Neuronal stem cell (in vitro differentiated cells): Measurements from ENCODE around the gene GIT1.

Source experiments
- DNase-seq: peaks from one replicate; pipeline ENCODE4 v3.0.0-alpha.2; 2013; ENCODE audit warnings: low spot score
- H2AFZ ChIP-seq: one replicate; pipeline ENCODE4 v1.6.1; 2013; ENCODE audit warnings: mild to moderate bottlenecking, low read length, inconsistent platforms
- H2AK5ac ChIP-seq: 2 replicates; pipeline ENCODE4 v1.6.1; 2013; ENCODE audit warnings: low read depth, mild to moderate bottlenecking, inconsistent platforms, low read length, moderate library complexity, mixed read lengths
- H2BK120ac ChIP-seq: 2 replicates; pipeline ENCODE4 v1.6.1; 2013; ENCODE audit warnings: low read depth, mild to moderate bottlenecking, inconsistent platforms, low read length, moderate library complexity, mixed read lengths
- H2BK12ac ChIP-seq: one replicate; pipeline ENCODE4 v1.6.1; 2013; ENCODE audit warnings: low read length, inconsistent platforms
- H2BK15ac ChIP-seq: 2 replicates; pipeline ENCODE4 v1.6.1; 2013; ENCODE audit warnings: mild to moderate bottlenecking, low read length, inconsistent platforms, mixed read lengths
- H2BK5ac ChIP-seq: one replicate; pipeline ENCODE4 v1.6.1; 2013; ENCODE audit warnings: inconsistent platforms, mild to moderate bottlenecking, low read length, moderate library complexity
- H3K14ac ChIP-seq: one replicate; pipeline ENCODE4 v1.6.1; 2013; ENCODE audit warnings: low read length, inconsistent platforms
- H3K18ac ChIP-seq: 2 replicates; pipeline ENCODE4 v1.6.1; 2013; ENCODE audit warnings: low read length, inconsistent platforms
- H3K23ac ChIP-seq: 2 replicates; pipeline ENCODE4 v1.6.1; 2013; ENCODE audit warnings: low read depth, mild to moderate bottlenecking, mixed read lengths, low read length, inconsistent platforms; ENCODE audit not compliant: poor library complexity
- H3K27ac ChIP-seq: replicated peaks from 3 replicates; pipeline ENCODE4 v1.5.1; 2013; ENCODE audit warnings: low read length, inconsistent platforms
- H3K27me3 ChIP-seq, 3 experiments: 2 replicates each; pipeline ENCODE4 v1.6.1; 2013; ENCODE audit warnings: low read length in 3 of 3, mild to moderate bottlenecking in 2 of 3, inconsistent platforms in 1 of 3, low read depth in 1 of 3, mixed read lengths in 1 of 3, moderate library complexity in 1 of 3; ENCODE audit not compliant: control insufficient read depth in 3 of 3, insufficient read depth in 3 of 3
- H3K36me3 ChIP-seq, 2 donors: replicated peaks in 1 of 2; 2 replicates each; pipeline ENCODE4 v1.6.1; 2013; ENCODE audit warnings: low read length in 2 of 2; ENCODE audit not compliant: control insufficient read depth in 2 of 2, insufficient read depth in 2 of 2
- H3K4ac ChIP-seq: 2 replicates; pipeline ENCODE4 v1.6.1; 2013; ENCODE audit warnings: inconsistent platforms, mild to moderate bottlenecking, low read length, moderate library complexity
- H3K4me1 ChIP-seq, 2 donors: 1 replicate in 1 of 2; 2 replicates in 1 of 2; pipeline ENCODE4 v1.6.1; 2013; ENCODE audit warnings: low read length in 2 of 2, low read depth in 1 of 2; ENCODE audit not compliant: control insufficient read depth in 2 of 2, insufficient read depth in 1 of 2
- H3K4me2 ChIP-seq: one replicate; pipeline ENCODE4 v1.6.1; 2013; ENCODE audit warnings: mild to moderate bottlenecking, low read length, inconsistent platforms; ENCODE audit not compliant: insufficient read depth, poor library complexity, severe bottlenecking
- H3K4me3 ChIP-seq, 2 donors: 2 replicates each; pipeline ENCODE4 v1.5.1; 2013; ENCODE audit warnings: low read length in 2 of 2, mild to moderate bottlenecking in 2 of 2, inconsistent platforms in 1 of 2, moderate library complexity in 1 of 2
- H3K79me1 ChIP-seq: one replicate; pipeline ENCODE4 v1.6.1; 2013; ENCODE audit warnings: low read depth, mild to moderate bottlenecking, inconsistent platforms, low read length, moderate library complexity
- H3K9ac ChIP-seq: one replicate; pipeline ENCODE4 v1.6.1; 2013; ENCODE audit warnings: mild to moderate bottlenecking, low read depth, low read length, inconsistent platforms; ENCODE audit not compliant: poor library complexity
- H3K9me3 ChIP-seq, 2 donors: replicated peaks in 1 of 2; 2 replicates each; pipeline versions ENCODE3 to v1.6.1; 2013; ENCODE audit warnings: low read length in 2 of 2, mild to moderate bottlenecking in 2 of 2, inconsistent platforms in 1 of 2, low read depth in 1 of 2, mixed read lengths in 1 of 2, moderate library complexity in 1 of 2; ENCODE audit not compliant: control insufficient read depth in 2 of 2, insufficient read depth in 1 of 2
- H4K8ac ChIP-seq: one replicate; pipeline ENCODE4 v1.6.1; 2013; ENCODE audit warnings: low read depth, mild to moderate bottlenecking, inconsistent platforms, low read length, moderate library complexity
- H4K91ac ChIP-seq: one replicate; pipeline ENCODE4 v1.6.1; 2013; ENCODE audit warnings: low read length, low read depth, mild to moderate bottlenecking, inconsistent platforms; ENCODE audit not compliant: poor library complexity
- WGBS, 2 donors: extraction: QIAGEN DNeasy Blood & Tissue Kit; methylation state at CpG; one replicate each; pipeline ENCODE4 v1.1.7; 2013; ENCODE audit warnings: missing lambda C conversion rate in 2 of 2, mixed read lengths in 1 of 2; ENCODE audit not compliant: insufficient read length in 2 of 2, insufficient replicate concordance in 1 of 2; ENCODE audit errors: extremely low coverage in 2 of 2; 5-methylcytosine and 5-hydroxymethylcytosine counted together

GIT1 gene

GRCh38 chr17:29617481-29618271 lies 28.2 kb upstream of the GIT1 start:
- H3K23ac ChIP-seq = no peak overlapping the region
- no CpG with 5 or more reads among the region's 68 CpGs for WGBS, 2 donors
- no peaks in the 10 kb centered on the region for H3K79me1 ChIP-seq
- H3K14ac ChIP-seq = peak overlapping the region; percentile 26
- no peak overlapping the region for H3K4ac ChIP-seq
- H3K9ac ChIP-seq = peak overlapping the region; percentile 73
- peak overlapping the region; percentile 82 for H2BK15ac ChIP-seq
- H3K4me1 ChIP-seq = peaks cover 4 to 34% of the 10 kb centered on the region in 2 donors
- DNase-seq = no peak
- H2BK120ac ChIP-seq = no peak overlapping the region
- no peak overlapping the region for H3K27ac ChIP-seq
- H2BK5ac ChIP-seq = peak overlapping the region; percentile 47
- no peak overlapping the region for H4K91ac ChIP-seq
- H2AFZ ChIP-seq = peak overlapping the region; percentile 56
- peaks cover 4 to 8% of the 10 kb centered on the region in 2 donors for H3K36me3 ChIP-seq
- peak overlapping the region; percentile 44 for H2AK5ac ChIP-seq
- peak overlapping the region; percentile 89 for H3K18ac ChIP-seq
- peak overlapping the region; percentile 69 for H2BK12ac ChIP-seq
- H3K4me3 ChIP-seq = peak overlapping the region in 1 of 2 donors; percentile 22
- H3K4me2 ChIP-seq = peak overlapping the region; percentile 78
- peaks cover 13 to 49% (median 16%) of the 10 kb centered on the region in 3 experiments for H3K27me3 ChIP-seq
- peak overlapping the region; percentile 73 for H4K8ac ChIP-seq
- H3K9me3 ChIP-seq = peaks cover 2 to 12% of the 10 kb centered on the region in 2 donors

DNA sequence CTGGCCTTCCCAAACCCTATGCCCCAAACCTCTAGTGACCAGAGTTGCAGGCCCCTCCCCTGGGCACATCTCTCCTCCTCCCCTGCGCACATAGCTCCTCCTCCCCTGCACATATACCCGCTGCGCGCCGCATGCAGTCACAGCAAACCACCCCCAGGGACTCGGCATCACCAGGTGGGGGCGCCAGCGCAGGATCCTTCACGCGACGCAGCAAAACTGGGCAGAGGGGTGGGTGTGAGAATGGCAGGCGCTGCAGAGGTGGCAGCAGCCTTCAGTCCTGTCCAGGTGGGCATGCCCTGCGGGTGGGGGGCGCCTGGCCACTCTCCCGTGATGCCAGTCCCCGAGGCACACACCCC lies 27.7 kb upstream of the GIT1 start:
- peak overlapping the region; percentile 78 for H3K4me2 ChIP-seq
- no peak overlapping the region for H3K4ac ChIP-seq
- peaks cover 2 to 34% of the 10 kb centered on the region in 2 donors for H3K4me1 ChIP-seq
- H2BK5ac ChIP-seq = no peak overlapping the region
- peaks cover 3 to 12% of the 10 kb centered on the region in 2 donors for H3K9me3 ChIP-seq
- H3K36me3 ChIP-seq = peaks cover 5 to 12% of the 10 kb centered on the region in 2 donors
- H2BK15ac ChIP-seq = peak overlapping the region; percentile 82
- peak overlapping the region; percentile 66 for H3K9ac ChIP-seq
- H4K8ac ChIP-seq = no peak overlapping the region
- WGBS, 2 donors = no CpG with 5 or more reads among the region's 16 CpGs
- peak overlapping the region; percentile 56 for H2AFZ ChIP-seq
- H2BK120ac ChIP-seq = no peak overlapping the region
- peaks cover 13 to 47% (median 16%) of the 10 kb centered on the region in 3 experiments for H3K27me3 ChIP-seq
- no peak overlapping the region for H3K4me3 ChIP-seq
- H3K18ac ChIP-seq = peak overlapping the region; percentile 89
- no peak overlapping the region for H3K23ac ChIP-seq
- no peak overlapping the region for H4K91ac ChIP-seq
- no peak overlapping the region for H3K27ac ChIP-seq
- peak overlapping the region; percentile 40 for H2AK5ac ChIP-seq
- no peaks in the 10 kb centered on the region for H3K79me1 ChIP-seq
- no peak for DNase-seq
- H2BK12ac ChIP-seq = no peak overlapping the region
- H3K14ac ChIP-seq = no peak overlapping the region

DNA sequence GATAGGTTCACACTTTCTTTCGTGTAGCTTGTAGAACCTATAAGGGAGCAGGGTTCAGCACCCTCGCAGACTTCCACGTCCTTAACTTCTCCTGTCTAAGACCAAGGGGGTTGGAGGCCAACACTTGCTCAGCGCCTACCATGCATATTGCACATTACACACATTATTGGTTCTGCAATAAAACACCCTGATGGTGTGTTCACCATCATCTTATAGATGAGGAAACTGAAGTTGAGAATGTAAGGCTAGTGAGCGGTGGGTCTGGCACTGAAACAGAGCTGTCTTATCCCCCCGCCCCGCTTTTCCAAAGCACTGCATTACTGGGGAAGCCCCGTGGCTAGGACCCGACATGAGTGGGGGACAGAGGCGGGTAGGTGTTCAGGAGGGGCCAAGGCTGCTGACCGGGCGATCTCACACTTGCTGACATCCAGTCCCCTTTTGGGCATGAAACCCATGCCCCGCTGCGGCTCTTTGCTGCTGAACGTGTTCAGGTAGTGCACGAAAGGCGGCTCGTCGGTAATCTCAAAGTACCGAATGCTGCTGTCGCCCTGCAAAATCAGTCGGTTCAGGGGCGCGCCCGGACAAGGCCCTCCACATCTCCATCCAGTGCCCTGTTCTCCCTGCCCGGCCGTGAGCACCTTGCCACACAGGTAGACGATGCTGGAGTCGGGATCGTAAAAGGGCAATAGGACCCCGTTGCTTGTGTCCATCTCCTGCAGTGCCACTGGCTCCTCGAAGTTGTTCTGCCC lies 27.0 kb upstream of the GIT1 start:
- Histone ChIP-seq H4K8ac (no peak overlapping the region), H2BK12ac (peak overlapping the region; percentile 53), H2AFZ (no peak overlapping the region), H3K4ac (no peak overlapping the region), H3K14ac (peak overlapping the region; percentile 66), H3K4me1 (peaks cover 2 to 32% of the 10 kb centered on the region in 2 donors), H2BK15ac (peak overlapping the region; percentile 84), H3K23ac (peak overlapping the region; percentile 46), H3K27me3 (peaks cover 12 to 42% (median 16%) of the 10 kb centered on the region in 3 experiments), H3K79me1 (no peaks in the 10 kb centered on the region), H3K9me3 (peaks cover 3 to 12% of the 10 kb centered on the region in 2 donors), H3K9ac (peak overlapping the region; percentile 68), H3K4me3 (peak overlapping the region in 1 of 2 donors; percentile 74), H4K91ac (no peak overlapping the region), H3K27ac (no peak overlapping the region), H2AK5ac (peak overlapping the region; percentile 82), H3K36me3 (peaks cover 5 to 19% of the 10 kb centered on the region in 2 donors), H2BK5ac (no peak overlapping the region), H3K18ac (peak overlapping the region; percentile 93), H2BK120ac (no peak overlapping the region), H3K4me2 (peak overlapping the region; percentile 91)
- no CpG with 5 or more reads among the region's 32 CpGs for WGBS, 2 donors
- no peak for DNase-seq
